SK-N-SH treated with all-trans-retinoic acid at 6 μM for 48 hours (cell line): ENCODE measurements around the gene PRM1.

Source experiments
- ATAC-seq: fragments of 200-7000 bp; cut with Tn5 transposase; 3 replicates; pipeline ENCODE4 v1.9.1; 2020; ENCODE audit warnings: mild to moderate bottlenecking, moderate library complexity
- ARNTL ChIP-seq: fragments of 450-650 bp; formaldehyde crosslinking; IDR thresholded peaks from 2 replicates; pipeline ENCODE4 v1.5.0; 2020; ENCODE audit warnings: low read depth, mild to moderate bottlenecking, moderate library complexity, borderline replicate concordance
- BACH2 ChIP-seq: fragments of 250-450 bp; sonication (Bioruptor Pico); IDR thresholded peaks from 2 replicates; pipeline ENCODE4 v1.9.0; 2021; ENCODE audit warnings: mild to moderate bottlenecking, borderline replicate concordance
- CSDC2 ChIP-seq: fragments of 250-450 bp; sonication (Bioruptor Pico); IDR thresholded peaks from 2 replicates; pipeline ENCODE4 v1.5.0; 2020; ENCODE audit warnings: mild to moderate bottlenecking, moderate library complexity
- GLIS3 ChIP-seq: fragments of 250-450 bp; sonication (Bioruptor Pico); IDR thresholded peaks from 2 replicates; pipeline ENCODE4 v1.5.0; 2020; ENCODE audit warnings: mild to moderate bottlenecking, moderate library complexity
- ISL1 ChIP-seq: fragments of 250-450 bp; sonication (Bioruptor Pico); IDR thresholded peaks from 2 replicates; pipeline ENCODE4 v2.1.2; 2022; ENCODE audit warnings: mild to moderate bottlenecking, moderate library complexity
- OSR1 ChIP-seq: fragments of 250-450 bp; sonication (Bioruptor Pico); IDR thresholded peaks from 2 replicates; pipeline ENCODE4 v1.8.0; 2022; ENCODE audit warnings: moderate library complexity, mild to moderate bottlenecking, inconsistent platforms
- PPARA ChIP-seq: fragments of 250-450 bp; sonication (Bioruptor Pico); IDR thresholded peaks from 2 replicates; pipeline ENCODE4 v1.5.0; 2020; ENCODE audit warnings: mild to moderate bottlenecking, borderline replicate concordance
- RARB ChIP-seq: fragments of 250-450 bp; sonication (Bioruptor Pico); IDR thresholded peaks from 2 replicates; pipeline ENCODE4 v1.8.0; 2021; ENCODE audit warnings: mild to moderate bottlenecking, moderate library complexity
- SNAI2 ChIP-seq: fragments of 250-450 bp; sonication (Bioruptor Pico); IDR thresholded peaks from 2 replicates; pipeline ENCODE4 v1.5.0; 2020; ENCODE audit warnings: mild to moderate bottlenecking, moderate library complexity
- TOX ChIP-seq: fragments of 250-450 bp; sonication (Bioruptor Pico); IDR thresholded peaks from 2 replicates; pipeline ENCODE4 v1.8.0; 2021; ENCODE audit warnings: mild to moderate bottlenecking, moderate library complexity, borderline replicate concordance
- ZC3H10 ChIP-seq: fragments of 250-450 bp; sonication (Bioruptor Pico); IDR thresholded peaks from 2 replicates; pipeline ENCODE4 v1.5.1; 2021; ENCODE audit warnings: mild to moderate bottlenecking, moderate library complexity
- ZFP30 ChIP-seq: fragments of 450-650 bp; formaldehyde crosslinking; IDR thresholded peaks from 2 replicates; pipeline ENCODE4 v1.5.0; 2022; ENCODE audit warnings: mild to moderate bottlenecking, moderate library complexity
- ZNF565 ChIP-seq: fragments of 450-650 bp; formaldehyde crosslinking; conservative IDR thresholded peaks from 2 replicates; pipeline ENCODE4 v1.5.0; 2020; ENCODE audit warnings: low read depth, mild to moderate bottlenecking, moderate library complexity
- ZNF70 ChIP-seq: fragments of 450-650 bp; formaldehyde crosslinking; IDR thresholded peaks from 2 replicates; pipeline ENCODE4 v1.5.0; 2020; ENCODE audit warnings: mild to moderate bottlenecking, moderate library complexity
- ZNF8 ChIP-seq: fragments of 450-650 bp; formaldehyde crosslinking; IDR thresholded peaks from 2 replicates; pipeline ENCODE4 v1.5.0; 2020; ENCODE audit warnings: mild to moderate bottlenecking, moderate library complexity
- TF ChIP-seq, protein P1 (sequence below): fragments of 250-450 bp; sonication (Bioruptor Pico); IDR thresholded peaks from 2 replicates; pipeline ENCODE4 v1.8.0; 2020; ENCODE audit warnings: mild to moderate bottlenecking, moderate library complexity, borderline replicate concordance
- TF ChIP-seq, protein P2 (sequence below): fragments of 250-450 bp; sonication (Bioruptor Pico); IDR thresholded peaks from 2 replicates; pipeline ENCODE4 v1.5.1; 2021; ENCODE audit warnings: mild to moderate bottlenecking, moderate library complexity
- TF ChIP-seq, protein P3 (sequence below): fragments of 250-450 bp; sonication (Bioruptor Pico); IDR thresholded peaks from 2 replicates; pipeline ENCODE4 v1.5.0; 2020; ENCODE audit warnings: mild to moderate bottlenecking, moderate library complexity
- TF ChIP-seq, protein P4 (sequence below): fragments of 250-450 bp; sonication (Bioruptor Pico); IDR thresholded peaks from 2 replicates; pipeline ENCODE4 v1.5.1; 2020; ENCODE audit warnings: low read depth, mild to moderate bottlenecking, moderate library complexity

PRM1 gene

DNA sequence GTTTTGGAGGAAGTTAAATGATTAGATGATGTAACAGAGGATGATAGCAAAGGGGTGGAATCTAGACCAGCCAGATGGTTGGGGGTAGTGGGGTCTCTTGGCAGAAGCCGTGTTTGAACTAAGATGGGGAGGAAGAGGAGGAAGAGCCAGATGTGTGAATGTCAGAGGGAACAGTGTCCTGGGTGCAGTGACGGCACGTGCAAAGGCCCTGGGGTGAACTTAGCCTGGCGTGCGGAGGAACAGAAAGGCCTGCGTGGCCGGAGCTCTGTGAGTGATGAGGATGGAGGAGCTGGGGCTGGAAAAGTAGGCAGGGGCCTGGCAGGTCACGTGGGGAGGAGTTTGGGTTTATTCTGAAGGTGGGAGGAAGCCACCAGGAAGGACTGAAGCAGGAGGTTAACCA is 37.7 kb upstream of the PRM1 start:
- TF ChIP-seq GLIS3: no peak
- no peak for TF ChIP-seq ZNF565 (CRISPR knock-in tag)
- TF ChIP-seq SNAI2 (CRISPR knock-in tag): no peak
- no peak for TF ChIP-seq ZNF8 (CRISPR knock-in tag)
- TF ChIP-seq, protein P1, sequence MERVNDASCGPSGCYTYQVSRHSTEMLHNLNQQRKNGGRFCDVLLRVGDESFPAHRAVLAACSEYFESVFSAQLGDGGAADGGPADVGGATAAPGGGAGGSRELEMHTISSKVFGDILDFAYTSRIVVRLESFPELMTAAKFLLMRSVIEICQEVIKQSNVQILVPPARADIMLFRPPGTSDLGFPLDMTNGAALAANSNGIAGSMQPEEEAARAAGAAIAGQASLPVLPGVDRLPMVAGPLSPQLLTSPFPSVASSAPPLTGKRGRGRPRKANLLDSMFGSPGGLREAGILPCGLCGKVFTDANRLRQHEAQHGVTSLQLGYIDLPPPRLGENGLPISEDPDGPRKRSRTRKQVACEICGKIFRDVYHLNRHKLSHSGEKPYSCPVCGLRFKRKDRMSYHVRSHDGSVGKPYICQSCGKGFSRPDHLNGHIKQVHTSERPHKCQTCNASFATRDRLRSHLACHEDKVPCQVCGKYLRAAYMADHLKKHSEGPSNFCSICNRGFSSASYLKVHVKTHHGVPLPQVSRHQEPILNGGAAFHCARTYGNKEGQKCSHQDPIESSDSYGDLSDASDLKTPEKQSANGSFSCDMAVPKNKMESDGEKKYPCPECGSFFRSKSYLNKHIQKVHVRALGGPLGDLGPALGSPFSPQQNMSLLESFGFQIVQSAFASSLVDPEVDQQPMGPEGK (CRISPR knock-in tag): no peak
- TF ChIP-seq, protein P2, sequence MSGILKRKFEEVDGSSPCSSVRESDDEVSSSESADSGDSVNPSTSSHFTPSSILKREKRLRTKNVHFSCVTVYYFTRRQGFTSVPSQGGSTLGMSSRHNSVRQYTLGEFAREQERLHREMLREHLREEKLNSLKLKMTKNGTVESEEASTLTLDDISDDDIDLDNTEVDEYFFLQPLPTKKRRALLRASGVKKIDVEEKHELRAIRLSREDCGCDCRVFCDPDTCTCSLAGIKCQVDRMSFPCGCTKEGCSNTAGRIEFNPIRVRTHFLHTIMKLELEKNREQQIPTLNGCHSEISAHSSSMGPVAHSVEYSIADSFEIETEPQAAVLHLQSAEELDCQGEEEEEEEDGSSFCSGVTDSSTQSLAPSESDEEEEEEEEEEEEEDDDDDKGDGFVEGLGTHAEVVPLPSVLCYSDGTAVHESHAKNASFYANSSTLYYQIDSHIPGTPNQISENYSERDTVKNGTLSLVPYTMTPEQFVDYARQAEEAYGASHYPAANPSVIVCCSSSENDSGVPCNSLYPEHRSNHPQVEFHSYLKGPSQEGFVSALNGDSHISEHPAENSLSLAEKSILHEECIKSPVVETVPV (CRISPR knock-in tag): no peak
- TF ChIP-seq RARB (CRISPR knock-in tag): no peak
- no peak for TF ChIP-seq ISL1 (CRISPR knock-in tag)
- TF ChIP-seq ZNF70 (CRISPR knock-in tag): no peak
- no peak for TF ChIP-seq ARNTL
- TF ChIP-seq, all 23 proteins: peak for 0
- no peak for ATAC-seq

DNA sequence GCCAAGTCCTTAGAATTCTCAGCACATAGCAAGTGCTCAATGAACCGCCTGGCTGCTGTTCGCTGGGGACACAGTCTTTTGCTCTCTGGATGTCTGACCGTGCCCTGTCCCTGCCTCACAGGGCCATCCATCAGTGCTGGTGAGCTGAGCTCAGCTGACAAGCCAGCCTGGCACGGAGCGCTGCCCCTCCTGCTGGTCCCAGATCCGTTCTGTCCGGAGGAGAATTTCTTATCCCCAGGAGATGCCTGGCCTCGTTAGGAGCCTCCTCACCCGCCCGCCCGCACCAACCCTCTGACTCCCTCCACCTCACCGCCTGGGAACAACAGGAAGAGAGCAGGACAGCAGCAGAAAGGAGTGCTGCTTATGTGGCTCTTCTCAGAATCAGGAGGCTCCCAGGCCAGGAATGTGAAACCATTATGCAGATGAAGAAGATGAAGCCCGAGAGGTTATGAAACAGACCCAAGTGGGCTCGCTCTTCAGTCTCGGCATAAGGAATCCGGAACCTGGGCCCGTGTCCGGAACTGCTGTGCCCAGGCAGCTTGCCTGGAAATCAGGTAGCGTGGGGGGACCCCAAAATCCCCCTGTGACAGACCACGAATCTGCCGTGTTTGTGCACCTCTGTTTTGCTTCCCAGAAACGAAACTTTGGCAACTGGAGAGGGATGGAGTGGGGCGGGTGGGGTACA is 35.3 kb upstream of the PRM1 start:
- TF ChIP-seq, protein P3, sequence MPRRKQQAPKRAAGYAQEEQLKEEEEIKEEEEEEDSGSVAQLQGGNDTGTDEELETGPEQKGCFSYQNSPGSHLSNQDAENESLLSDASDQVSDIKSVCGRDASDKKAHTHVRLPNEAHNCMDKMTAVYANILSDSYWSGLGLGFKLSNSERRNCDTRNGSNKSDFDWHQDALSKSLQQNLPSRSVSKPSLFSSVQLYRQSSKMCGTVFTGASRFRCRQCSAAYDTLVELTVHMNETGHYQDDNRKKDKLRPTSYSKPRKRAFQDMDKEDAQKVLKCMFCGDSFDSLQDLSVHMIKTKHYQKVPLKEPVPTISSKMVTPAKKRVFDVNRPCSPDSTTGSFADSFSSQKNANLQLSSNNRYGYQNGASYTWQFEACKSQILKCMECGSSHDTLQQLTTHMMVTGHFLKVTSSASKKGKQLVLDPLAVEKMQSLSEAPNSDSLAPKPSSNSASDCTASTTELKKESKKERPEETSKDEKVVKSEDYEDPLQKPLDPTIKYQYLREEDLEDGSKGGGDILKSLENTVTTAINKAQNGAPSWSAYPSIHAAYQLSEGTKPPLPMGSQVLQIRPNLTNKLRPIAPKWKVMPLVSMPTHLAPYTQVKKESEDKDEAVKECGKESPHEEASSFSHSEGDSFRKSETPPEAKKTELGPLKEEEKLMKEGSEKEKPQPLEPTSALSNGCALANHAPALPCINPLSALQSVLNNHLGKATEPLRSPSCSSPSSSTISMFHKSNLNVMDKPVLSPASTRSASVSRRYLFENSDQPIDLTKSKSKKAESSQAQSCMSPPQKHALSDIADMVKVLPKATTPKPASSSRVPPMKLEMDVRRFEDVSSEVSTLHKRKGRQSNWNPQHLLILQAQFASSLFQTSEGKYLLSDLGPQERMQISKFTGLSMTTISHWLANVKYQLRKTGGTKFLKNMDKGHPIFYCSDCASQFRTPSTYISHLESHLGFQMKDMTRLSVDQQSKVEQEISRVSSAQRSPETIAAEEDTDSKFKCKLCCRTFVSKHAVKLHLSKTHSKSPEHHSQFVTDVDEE: no peak
- no peak for TF ChIP-seq TOX (CRISPR knock-in tag)
- no peak for TF ChIP-seq PPARA (CRISPR knock-in tag)
- TF ChIP-seq, protein P4, sequence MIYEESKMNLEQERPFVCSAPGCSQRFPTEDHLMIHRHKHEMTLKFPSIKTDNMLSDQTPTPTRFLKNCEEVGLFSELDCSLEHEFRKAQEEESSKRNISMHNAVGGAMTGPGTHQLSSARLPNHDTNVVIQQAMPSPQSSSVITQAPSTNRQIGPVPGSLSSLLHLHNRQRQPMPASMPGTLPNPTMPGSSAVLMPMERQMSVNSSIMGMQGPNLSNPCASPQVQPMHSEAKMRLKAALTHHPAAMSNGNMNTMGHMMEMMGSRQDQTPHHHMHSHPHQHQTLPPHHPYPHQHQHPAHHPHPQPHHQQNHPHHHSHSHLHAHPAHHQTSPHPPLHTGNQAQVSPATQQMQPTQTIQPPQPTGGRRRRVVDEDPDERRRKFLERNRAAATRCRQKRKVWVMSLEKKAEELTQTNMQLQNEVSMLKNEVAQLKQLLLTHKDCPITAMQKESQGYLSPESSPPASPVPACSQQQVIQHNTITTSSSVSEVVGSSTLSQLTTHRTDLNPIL (CRISPR knock-in tag): no peak
- no peak for ATAC-seq

DNA sequence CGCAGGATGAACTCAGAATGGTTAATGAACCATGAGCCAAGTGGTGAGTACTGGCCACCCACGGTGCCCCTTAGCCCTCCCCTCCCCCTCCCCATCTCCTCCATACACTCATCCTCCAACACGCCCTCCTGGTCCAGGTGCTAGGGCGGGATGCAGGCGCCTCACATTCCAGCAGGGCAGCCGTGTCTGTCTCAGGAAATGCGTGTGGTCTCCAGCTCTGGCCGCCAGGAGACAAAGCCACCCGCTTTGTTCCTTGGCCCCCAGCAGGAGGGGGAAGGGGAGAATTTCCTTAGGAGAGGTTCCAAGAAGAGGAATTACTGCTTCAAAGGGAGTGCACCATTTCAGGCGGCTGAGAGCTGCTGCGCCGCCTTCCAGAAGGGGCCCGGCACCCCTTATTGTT is 34.4 kb upstream of the PRM1 start:
- ATAC-seq: no peak
- TF ChIP-seq ARNTL (no peak), ZC3H10 (no peak), SNAI2 (CRISPR knock-in tag) (no peak), ZNF8 (CRISPR knock-in tag) (no peak), PPARA (CRISPR knock-in tag) (no peak), OSR1 (CRISPR knock-in tag) (no peak), ZFP30 (CRISPR knock-in tag) (no peak), ZNF565 (CRISPR knock-in tag) (no peak), RARB (CRISPR knock-in tag) (no peak), ISL1 (CRISPR knock-in tag) (no peak), CSDC2 (CRISPR knock-in tag) (no peak), ZNF70 (CRISPR knock-in tag) (no peak), GLIS3 (no peak), BACH2 (CRISPR knock-in tag) (no peak)
- TF ChIP-seq, protein P3: no peak
- TF ChIP-seq, protein P1 (CRISPR knock-in tag): no peak
